PC-3 (cell line): Measurements from ENCODE around the gene TMEM184B. TPM values are rescaled to one million over a fixed set of nuclear protein-coding genes. Genes with fewer than 3 reads are reported as not detected.
A peak's percentile ranks its signal among the peaks of the same experiment; 100 is the strongest.

ENCODE experiments used
- ATAC-seq: fragments of 200-7000 bp; cut with Tn5 transposase; 2 replicates; pipeline ENCODE4 v1.9.1; 2020; ENCODE audit warnings: mild to moderate bottlenecking, moderate library complexity
- BruUV-seq: library from RNA; stranded (reverse); fragments of 400-500 nt; replicated peaks from 2 replicates; lab custom pipeline; 2021; lab: Mats Ljungman, UMichigan
- CTCF ChIA-PET: fragments of 300-600 bp; sonication (Branson Sonifier 250); formaldehyde crosslinking; loops from one replicate; lab custom pipeline; 2022; ENCODE audit warnings: antibody characterized with exemption; lab: Charles Lee
- POLR2A ChIA-PET: fragments of 300-600 bp; sonication (Branson Sonifier 250); formaldehyde crosslinking; loops from one replicate; lab custom pipeline; 2022; ENCODE audit warnings: antibody characterized with exemption; ENCODE audit not compliant: unreplicated experiment; lab: Charles Lee
- DNase-seq: peaks from one replicate; pipeline ENCODE4 v3.0.0-alpha.2; 2015
- H2AFZ ChIP-seq: fragments of 300-600 bp; sonication (generic); 2 replicates; pipeline ENCODE4 v1.6.0; 2016; ENCODE audit warnings: antibody characterized with exemption, low read length
- H3F3A ChIP-seq: fragments of 300-600 bp; sonication (generic); one replicate; pipeline ENCODE4 v1.6.0; 2017; ENCODE audit warnings: antibody characterized with exemption, low read length, control low read depth, mild to moderate bottlenecking; ENCODE audit not compliant: unreplicated experiment
- H3K27ac ChIP-seq: fragments of 300-600 bp; sonication (generic); 2 replicates; pipeline ENCODE4 v1.5.1; 2016; ENCODE audit warnings: mild to moderate bottlenecking, low read length
- H3K27me3 ChIP-seq: fragments of 300-600 bp; sonication (generic); 2 replicates; pipeline ENCODE4 v1.6.1; 2016; ENCODE audit warnings: low read length, mixed read lengths
- H3K36me3 ChIP-seq: fragments of 300-600 bp; sonication (generic); 2 replicates; pipeline ENCODE4 v1.6.1; 2016; ENCODE audit warnings: low read depth, mixed run types, low read length, mixed read lengths
- H3K4me1 ChIP-seq: fragments of 300-600 bp; sonication (generic); 2 replicates; pipeline ENCODE4 v1.5.1; 2016; ENCODE audit warnings: low read length; ENCODE audit not compliant: insufficient read depth
- H3K4me2 ChIP-seq: fragments of 300-600 bp; sonication (generic); 2 replicates; pipeline ENCODE4 v1.6.0; 2016; ENCODE audit warnings: low read length
- H3K4me3 ChIP-seq: fragments of 300-600 bp; sonication (generic); 2 replicates; pipeline ENCODE4 v1.5.1; 2016; ENCODE audit warnings: mild to moderate bottlenecking, low read length, mixed read lengths
- H3K79me2 ChIP-seq: fragments of 300-600 bp; sonication (generic); 2 replicates; pipeline ENCODE4 v1.6.1; 2017; ENCODE audit warnings: low read length, mixed read lengths
- H3K9ac ChIP-seq: fragments of 300-600 bp; sonication (generic); 2 replicates; pipeline ENCODE4 v1.6.0; 2016; ENCODE audit warnings: mild to moderate bottlenecking, low read length
- H3K9me2 ChIP-seq: fragments of 300-600 bp; sonication (generic); replicated peaks from 2 replicates; pipeline ENCODE4 v1.6.1; 2016; ENCODE audit warnings: mixed run types, low read length, mixed read lengths
- H3K9me3 ChIP-seq: fragments of 300-600 bp; sonication (generic); 2 replicates; pipeline ENCODE4 v1.6.1; 2016; ENCODE audit warnings: low read length, mixed read lengths
- H4K20me1 ChIP-seq: fragments of 300-600 bp; sonication (generic); 2 replicates; pipeline ENCODE4 v1.6.1; 2016; ENCODE audit warnings: low read length, mixed read lengths
- CTCF ChIP-seq: fragments of 300-600 bp; sonication (generic); conservative IDR thresholded peaks from 2 replicates; pipeline ENCODE4 v1.5.1; 2017; ENCODE audit warnings: antibody characterized with exemption, low read depth, mild to moderate bottlenecking, low read length
- EZH2 ChIP-seq: fragments of 300-600 bp; sonication (generic); IDR thresholded peaks from one replicate; pipeline ENCODE4 v1.6.1; 2017; ENCODE audit warnings: antibody characterized with exemption, mild to moderate bottlenecking, low read length; ENCODE audit not compliant: unreplicated experiment
- EZH2phosphoT487 ChIP-seq: fragments of 300-600 bp; sonication (generic); IDR thresholded peaks from 2 replicates; pipeline ENCODE4 v1.6.1; 2018; ENCODE audit warnings: mild to moderate bottlenecking, antibody characterized with exemption, low read length, borderline replicate concordance
- intact Hi-C: fragments of 100-400 bp; cut with micrococcal nuclease; formaldehyde crosslinking; loops from 2 replicates; pipeline ENCODE4 v1.9.0; 2023
- total RNA-seq: library from RNA; depleted of rRNA; stranded (reverse); fragments of >200 nt; gene quantifications from 2 replicates; pipeline ENCODE4 v1.2.3, GENCODE V29; 2014

The TMEM184B gene
- total RNA-seq, 1 experiment from 2014 or later: 37.5 TPM

- H3K4me1 ChIP-seq: peaks cover 21% of the 10 kb centered on the region
- H4K20me1 ChIP-seq: no peaks in the 10 kb centered on the region
- H3K36me3 ChIP-seq: peaks cover 8% of the 10 kb centered on the region; the same call in 1 of the 2 replicates
- H3K4me3 ChIP-seq: no peak overlapping the region
- ATAC-seq: no peak
- H3K4me2 ChIP-seq: no peak overlapping the region
- H3K9me3 ChIP-seq: no peaks in the 10 kb centered on the region
- CTCF ChIA-PET: no interaction called here
- peak overlapping the region; percentile 93 for H3K27ac ChIP-seq
- TF ChIP-seq CTCF (no peak), EZH2 (no peak), EZH2phosphoT487 (no peak)
- no peaks in the 10 kb centered on the region for H3F3A ChIP-seq
- no peak for DNase-seq
- POLR2A ChIA-PET: interaction anchor here (0.6 kb wide), 1 partner anchor 990 kb away, joined by 8 read pairs; no protein-coding TSS in a partner anchor
- no peaks in the 10 kb centered on the region for H3K79me2 ChIP-seq
- BruUV-seq: TSS peak; percentile 4
- H2AFZ ChIP-seq: no peak overlapping the region
- H3K9ac ChIP-seq: peak overlapping the region; percentile 88
- no peaks in the 10 kb centered on the region for H3K27me3 ChIP-seq
- no peaks in the 10 kb centered on the region for H3K9me2 ChIP-seq
- intact Hi-C loops: loop anchor here (10.0 kb wide), 1 partner anchor 105 kb away; the partner anchor contains the start of gene BAIAP2L2
Observed at GRCh38 chr22:38219632-38220031, 53.2 kb downstream of the TMEM184B start.

GRCh38 chr22:38218661-38219622 is 53.9 kb downstream of the TMEM184B start:
- peak; percentile 87 for ATAC-seq
- no peaks in the 10 kb centered on the region for H4K20me1 ChIP-seq
- no peaks in the 10 kb centered on the region for H3K9me2 ChIP-seq
- ChIA-PET CTCF (interaction anchor here (0.8 kb wide), 1 partner anchor 167 kb away, joined by 4 read pairs; no protein-coding TSS in a partner anchor), POLR2A (interaction anchor here (0.5 to 0.7 kb wide), 5 partner anchors 10 to 486 kb away, joined by 3 to 10 read pairs (median 3); partner anchors contain the start of gene MICALL1)
- no peaks in the 10 kb centered on the region for H3K9me3 ChIP-seq
- H3K4me2 ChIP-seq: peak overlapping the region; percentile 49
- H2AFZ ChIP-seq: no peak overlapping the region
- no peak for TF ChIP-seq CTCF
- no peak for TF ChIP-seq EZH2phosphoT487
- TF ChIP-seq EZH2: no peak
- H3K36me3 ChIP-seq: peaks cover 8% of the 10 kb centered on the region
- H3F3A ChIP-seq: no peaks in the 10 kb centered on the region
- H3K27ac ChIP-seq: peak overlapping the region; percentile 93
- no peak overlapping the region for H3K4me3 ChIP-seq
- no peaks in the 10 kb centered on the region for H3K27me3 ChIP-seq
- H3K4me1 ChIP-seq: peaks cover 21% of the 10 kb centered on the region
- peak overlapping the region; percentile 88 for H3K9ac ChIP-seq
- no peaks in the 10 kb centered on the region for H3K79me2 ChIP-seq
- intact Hi-C loops: loop anchor here (10.0 kb wide), 1 partner anchor 104 kb away; the partner anchor contains the start of gene BAIAP2L2
- peak; percentile 88 for DNase-seq
- BruUV-seq: TSS peak; percentile 30
